Activated CD4-positive, alpha-beta T cell treated with anti-CD3 and anti-CD28 coated beads, Interleukin-2, amount 50 U/mL, for 4 hours (primary cell): ENCODE results near the gene HS2ST1.
"Not testable (repeated sequence)": the region's sequence is repeated elsewhere in the genome, so short reads cannot be mapped to it uniquely, and the experiment has no call there.

Source experiments
- DNase-seq, 2 experiments: peaks; one replicate each; pipeline ENCODE4 v3.0.0-alpha.2; 2020

HS2ST1 gene

DNA sequence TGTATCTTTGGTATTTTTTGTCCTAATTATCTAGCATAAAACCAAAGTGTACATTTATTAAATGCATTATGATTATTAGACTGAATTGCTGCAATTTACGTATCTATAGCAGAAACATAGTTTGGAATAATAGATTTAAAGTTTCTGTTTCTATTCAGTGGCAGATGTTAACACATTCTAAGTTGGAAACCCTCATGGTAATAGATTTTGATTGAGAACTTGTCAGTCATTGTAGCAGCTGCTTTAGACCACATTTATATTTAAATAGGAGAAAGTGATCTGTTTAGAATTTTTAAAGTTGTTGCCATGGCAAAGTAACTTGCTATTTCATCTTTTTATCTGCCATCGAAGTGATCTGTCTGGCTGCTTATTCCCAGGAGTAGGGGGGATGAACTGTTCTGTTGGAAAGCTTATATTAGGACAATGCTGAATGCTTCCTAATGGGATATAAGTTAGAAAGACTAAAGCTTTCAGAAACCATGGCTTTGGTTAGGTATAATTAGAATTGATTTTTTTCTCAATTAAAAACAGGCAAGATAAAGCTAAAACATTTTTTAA lies 61.6 kb downstream of the HS2ST1 start:
- no peak for DNase-seq

DNA sequence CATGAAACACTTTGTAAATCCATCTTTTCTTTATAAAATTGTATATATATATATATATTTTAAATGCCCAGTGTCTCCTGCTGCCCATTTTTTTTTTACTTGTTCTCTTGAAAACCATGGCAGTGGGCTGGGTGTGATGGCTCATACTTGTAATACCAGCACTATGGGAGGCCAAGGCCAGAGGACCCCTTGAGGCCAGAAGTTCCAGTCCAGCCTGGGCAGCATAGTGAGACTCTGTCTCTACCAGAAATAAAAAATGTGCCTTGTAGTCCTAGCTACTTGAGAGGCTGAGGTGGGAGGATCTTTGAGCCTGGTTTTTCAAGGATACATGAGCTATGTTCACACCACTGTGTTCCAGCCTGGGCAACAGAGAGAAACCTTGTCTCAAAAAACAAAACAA lies 62.2 kb downstream of the HS2ST1 start:
- DNase-seq: no peak

DNA sequence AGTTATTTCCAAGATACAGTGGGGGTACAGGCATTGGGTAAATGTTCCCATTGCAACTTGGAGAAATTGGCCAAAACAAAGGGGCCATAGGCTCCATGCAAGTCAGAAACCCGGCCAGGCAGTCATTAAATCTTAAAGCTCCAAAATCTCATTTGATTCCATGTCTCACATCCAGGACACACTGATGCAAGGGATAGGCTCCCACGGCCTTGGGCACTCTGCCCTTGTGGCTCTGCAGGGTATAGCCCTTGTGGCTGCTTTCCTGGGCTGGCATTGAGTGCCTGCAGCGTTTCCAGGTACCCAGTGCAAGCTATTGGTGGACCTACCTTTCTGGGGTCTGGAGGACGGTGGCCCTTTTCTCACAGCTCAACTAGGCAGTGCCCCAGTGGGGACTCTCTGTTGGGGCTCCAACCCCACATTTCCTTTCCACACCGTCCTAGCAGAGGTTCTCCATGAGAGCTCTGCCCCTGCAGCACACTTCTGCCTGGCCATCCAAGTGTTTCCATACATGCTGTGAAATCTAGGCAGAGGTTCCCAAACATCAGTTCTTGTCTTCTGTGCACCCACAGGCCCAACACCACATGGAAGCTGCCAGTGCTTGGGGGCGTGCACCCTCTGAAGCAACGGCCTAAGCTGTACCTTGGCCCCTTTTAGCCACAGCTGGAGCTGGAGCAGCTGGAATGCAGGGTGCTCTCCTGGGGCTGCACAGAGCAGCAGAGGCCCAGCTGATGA lies 67.2 kb downstream of the HS2ST1 start:
- DNase-seq: no peak

DNA sequence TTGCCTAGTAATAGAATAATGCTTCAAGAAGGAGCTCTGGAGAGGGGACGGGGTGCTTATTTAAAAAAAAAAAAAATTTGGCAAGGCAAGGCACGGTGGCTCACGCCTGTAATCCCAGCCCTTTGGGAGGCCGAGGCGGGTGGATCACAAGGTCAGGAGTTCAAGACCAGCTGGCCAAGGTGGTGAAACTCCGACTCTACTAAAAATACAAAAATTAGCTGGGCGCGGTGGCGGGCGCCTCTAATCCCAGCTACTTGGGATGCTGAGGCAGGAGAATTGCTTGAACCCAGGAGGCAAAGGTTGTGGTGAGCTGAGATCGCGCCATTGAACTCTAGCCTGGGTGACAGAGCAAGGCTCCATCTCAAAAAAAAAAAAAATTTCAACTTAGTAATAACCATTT lies 69.2 kb downstream of the HS2ST1 start:
- not testable (repeated sequence) for DNase-seq

DNA sequence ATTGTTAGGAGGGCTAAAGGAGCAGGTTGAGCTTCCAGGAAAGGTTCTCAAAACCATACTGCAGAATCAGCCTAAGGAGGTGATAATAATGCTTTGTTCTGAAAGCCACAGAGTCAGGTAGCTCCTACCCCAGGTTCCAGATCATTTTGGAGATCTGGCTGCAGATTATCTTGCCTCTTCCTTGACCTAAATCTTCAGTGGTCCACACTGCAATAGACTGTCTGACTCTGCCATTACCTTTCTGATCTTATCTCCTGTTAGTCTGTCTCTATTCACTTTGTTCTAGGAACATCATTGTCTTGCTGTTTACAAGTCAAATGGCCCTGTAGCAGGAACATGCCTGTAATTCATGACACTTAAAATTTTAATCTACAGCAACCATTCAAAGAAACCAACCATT lies 73.0 kb downstream of the HS2ST1 start:
- no peak for DNase-seq

DNA sequence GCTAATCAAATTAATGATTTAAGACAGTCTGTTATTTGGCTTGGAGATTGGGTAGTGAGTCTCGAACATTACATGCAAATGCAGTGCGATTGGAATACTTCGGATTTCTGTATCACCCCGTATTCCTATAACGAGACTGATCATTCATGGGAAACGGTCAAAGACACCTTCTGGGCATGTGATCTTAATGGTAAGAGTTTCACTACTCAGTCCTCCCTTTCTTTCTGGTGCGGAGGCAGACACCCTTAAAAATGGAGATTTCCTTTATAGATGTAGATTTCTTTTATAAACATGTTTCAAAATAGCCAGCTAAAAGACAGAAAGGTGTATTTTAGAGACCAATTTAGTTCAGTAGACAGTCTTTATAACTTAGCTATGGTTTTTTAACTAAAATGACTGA lies 74.4 kb downstream of the HS2ST1 start:
- no peak for DNase-seq

DNA sequence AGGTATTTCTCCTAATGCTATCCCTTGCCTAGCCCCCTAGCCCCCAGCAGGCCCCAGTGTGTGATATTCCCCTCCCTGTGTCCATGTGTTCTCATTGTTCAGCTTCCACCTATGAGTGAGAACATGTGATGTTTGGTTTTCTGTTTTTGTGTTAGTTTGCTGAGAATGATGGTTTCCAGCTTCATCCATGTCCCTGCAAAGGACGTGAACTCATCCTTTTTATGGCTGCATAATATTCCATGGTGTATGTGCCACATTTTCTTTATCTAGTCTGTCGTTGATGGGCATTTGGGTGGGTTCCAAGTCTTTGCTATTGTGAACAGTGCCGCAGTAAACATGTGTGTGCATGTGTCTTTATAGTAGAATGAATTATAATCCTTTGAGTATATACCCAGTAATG lies 75.3 kb downstream of the HS2ST1 start:
- not testable (repeated sequence) for DNase-seq

DNA sequence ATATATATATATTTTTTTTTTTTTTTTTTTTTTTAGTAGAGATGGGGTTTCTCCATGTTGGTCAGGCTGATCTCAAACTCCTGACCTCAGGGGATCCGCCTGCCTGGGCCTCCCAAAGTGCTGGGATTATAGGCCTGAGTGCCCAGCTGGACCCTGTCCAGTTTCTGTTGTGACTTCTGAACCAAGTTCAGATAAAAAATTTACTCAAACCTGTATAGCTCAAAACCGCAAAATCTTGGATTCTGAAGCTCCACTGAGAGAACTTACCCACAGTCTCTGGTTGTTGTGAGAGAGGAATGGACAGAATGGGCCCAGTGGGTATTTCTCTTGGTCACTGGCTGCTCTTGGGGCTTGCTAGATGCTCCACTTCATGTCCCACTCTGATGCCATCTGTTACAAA lies 76.4 kb downstream of the HS2ST1 start:
- no peak for DNase-seq

DNA sequence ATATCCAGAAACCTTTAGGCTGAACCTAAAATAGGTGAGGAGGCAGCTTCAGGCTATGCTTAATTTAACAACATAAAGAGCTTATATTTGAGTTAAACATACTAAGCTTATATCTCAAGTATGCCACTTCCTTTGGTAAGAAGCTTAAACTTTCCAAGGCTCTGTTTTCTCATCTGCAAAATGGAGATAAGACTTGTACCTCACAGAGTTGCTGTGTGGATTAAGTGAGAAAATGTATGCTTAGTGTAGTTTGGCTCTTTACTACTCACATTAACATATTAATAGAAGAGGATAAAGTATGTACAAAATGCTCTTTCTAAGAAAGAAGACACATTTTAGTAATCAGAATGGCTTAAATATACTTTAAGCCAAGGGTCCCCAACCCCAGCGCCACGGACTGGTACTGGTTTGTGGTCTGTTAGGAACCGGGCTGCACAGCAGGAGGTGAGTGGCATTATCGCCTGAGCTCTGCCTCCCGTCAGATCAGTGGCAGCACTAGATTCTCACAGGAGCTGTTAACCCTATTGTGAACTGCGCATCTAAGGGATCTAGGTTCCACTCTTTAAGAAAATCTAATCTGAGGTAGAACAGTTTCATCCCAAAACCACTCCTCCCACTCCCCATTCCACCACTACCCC lies 77.2 kb downstream of the HS2ST1 start:
- DNase-seq: no peak

DNA sequence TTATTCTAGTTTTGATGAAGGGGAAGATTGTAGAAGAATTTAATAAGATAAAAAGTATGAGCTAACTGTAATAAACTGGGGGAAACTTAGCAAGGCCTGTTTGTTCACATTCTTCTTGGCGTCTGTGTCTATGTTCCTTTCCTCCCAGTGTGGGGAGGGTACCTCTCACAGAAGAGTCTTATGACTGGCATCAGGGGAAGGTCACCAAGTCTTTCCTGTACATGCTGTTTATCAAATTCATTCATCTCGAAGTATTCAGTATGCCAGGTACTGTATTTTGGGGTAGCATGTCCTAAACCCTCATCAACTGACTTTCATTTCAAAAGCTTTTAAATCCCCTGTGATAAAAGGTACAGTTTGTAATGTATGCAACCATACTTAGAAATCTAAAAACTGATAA lies 78.4 kb downstream of the HS2ST1 start:
- no peak for DNase-seq

DNA sequence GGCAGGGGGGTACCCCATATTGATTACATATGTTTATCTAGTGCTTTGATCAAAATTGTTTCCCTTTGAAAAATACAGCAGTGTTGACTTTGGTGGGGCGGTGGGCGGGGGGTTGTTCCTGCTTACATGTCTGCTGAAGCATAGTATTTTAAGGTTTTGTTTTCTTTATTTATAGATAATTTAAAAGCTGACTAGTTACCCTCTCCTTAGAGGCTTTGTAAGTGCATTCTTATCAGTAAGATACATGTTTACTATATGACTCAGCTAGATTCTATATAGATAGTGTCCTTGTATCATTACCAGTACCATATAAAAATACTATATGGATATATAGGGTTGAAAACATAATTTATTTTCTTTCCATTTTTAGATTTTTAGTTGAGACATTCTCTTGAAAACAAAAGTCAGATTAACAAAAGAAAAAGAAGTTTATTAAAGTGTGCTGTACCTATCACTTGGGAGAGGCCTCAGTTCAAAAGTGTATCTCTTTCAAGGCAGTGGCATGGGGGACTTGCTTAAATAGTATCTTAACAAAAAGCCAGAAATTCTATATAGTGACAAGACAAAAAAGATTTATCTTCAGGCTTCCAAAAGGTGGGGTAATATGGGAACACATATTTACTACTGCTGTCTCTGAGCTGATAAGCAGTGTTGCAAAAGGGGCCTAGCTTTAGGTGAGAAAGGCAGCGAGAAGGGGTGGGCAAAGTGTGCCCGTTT lies 79.0 kb downstream of the HS2ST1 start:
- no peak for DNase-seq

DNA sequence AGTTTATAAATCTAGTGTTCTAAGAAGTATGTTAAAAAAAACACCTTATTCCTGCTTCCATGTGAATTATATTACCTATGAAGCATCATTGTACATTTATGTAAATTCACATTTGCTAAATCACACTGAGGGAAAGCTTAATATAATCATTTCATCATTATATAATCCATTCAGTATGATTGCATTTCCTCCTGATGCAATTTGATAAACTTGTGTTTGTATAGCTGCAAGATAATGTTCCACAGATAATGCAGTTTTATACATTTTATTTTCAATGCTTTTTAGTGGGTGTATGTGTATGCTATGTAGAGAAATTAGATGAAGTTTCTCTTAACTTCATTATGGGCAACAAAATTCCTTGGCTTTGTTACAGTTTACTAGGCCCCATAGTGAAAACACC lies 79.6 kb downstream of the HS2ST1 start:
- no peak for DNase-seq

DNA sequence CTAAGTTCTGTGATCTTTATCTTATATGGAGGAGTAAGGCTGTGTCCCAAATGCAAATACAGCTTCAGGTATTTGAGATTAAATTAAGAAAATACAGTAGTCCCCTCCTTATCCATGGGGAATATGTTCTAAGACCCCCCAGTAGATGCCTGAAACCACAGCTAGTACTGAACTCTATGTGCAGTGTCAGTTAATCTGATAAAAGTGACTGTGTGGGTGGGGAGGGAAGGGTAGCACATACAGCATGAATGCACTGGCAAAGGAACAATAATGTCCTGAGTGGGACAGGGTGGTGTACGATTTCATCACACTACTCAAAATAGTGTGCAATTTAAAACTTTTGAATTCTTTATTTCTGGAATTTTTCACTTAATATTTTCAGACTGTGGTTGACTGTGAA lies 83.1 kb downstream of the HS2ST1 start:
- DNase-seq: no peak

DNA sequence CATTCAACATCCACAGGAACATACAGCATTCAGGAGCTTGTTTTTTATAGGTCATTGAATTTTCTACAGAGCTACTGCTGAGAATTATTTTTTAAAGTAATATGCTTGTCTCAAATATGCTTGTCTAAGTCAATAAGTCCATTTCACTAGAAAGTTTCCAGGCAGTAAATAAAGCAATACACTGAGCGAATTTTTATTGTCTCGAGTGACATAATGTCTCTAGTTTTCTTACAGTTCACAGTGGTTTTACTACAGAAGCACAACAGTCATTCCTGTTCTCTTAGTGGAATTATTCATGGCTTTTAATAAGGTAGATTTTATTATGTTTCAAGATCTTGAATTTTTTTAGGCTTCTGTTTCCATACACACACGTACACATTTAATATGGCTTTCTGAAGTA lies 83.8 kb downstream of the HS2ST1 start:
- DNase-seq: no peak

DNA sequence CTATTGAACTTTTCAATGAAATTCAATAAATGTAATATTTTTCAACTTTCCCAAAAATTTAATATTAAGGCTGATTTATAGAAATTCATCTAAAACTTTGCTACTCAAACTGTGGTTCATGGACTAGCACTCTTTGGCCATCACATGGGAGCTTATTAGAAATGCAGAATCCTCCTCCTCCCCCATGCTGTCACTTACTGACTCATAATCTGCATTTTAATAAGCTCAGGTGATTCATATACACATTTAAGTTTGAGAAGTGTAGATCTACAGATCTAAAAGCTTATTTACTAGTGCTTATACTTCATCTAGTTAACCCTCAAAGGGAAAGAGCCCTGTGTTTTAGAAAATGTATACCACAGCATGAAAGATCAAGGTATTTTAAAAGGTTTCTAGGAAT lies 84.3 kb downstream of the HS2ST1 start:
- no peak for DNase-seq

DNA sequence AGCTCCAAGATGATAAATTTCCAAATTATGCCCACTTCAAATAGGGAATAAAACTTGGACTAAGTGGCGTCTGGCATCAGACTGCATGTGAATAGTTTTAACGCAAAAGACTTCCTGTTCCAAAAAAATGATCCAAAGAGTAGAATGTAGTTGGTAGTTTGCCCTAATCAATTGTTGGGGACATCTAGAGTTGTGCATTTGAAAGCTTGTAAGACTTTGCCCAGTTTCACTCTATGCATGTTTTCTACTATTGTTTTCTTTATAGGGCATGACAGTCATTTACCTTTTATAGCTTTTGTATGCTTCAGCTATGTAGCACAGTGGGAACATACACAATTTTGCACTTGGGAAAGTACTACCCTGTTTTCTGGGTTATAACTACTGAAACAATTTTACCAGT lies 86.0 kb downstream of the HS2ST1 start:
- no peak for DNase-seq

DNA sequence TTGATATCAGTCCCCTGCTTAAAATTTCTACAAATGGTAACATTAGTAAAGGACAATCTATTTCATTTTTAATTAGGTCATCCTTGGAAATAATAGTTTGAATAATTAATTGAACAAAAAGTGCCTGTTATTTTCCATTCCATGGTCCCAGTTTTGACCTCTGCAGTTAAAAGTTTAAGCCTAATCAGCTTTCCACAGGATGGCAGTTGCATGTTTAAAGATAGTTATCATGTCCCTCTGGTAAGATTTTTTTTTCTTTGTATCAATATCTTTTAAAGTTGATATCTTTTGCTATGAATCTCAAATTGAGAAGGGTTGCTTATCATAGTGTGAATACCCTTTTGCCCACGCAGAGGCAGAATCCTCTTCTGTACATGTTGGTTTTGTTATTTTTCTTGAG lies 90.4 kb downstream of the HS2ST1 start:
- DNase-seq: no peak

DNA sequence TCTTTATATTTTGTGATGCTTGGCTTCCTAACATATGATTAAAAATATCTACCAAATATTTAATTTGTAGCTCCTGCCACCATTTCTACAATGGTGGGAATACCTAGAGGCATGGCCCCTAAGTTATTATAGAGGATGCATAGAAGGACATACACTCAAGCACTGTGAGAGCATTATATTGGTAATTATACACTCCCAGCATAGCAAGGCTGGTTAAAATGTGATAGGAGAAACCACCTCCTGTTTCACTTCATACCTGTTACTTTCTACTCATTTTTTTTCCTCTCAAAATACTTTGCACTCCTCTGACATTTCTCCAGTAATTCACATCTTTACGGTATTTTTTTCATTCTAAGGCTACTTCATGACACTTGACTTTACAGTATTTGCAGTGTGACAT lies 92.9 kb downstream of the HS2ST1 start:
- no peak for DNase-seq

DNA sequence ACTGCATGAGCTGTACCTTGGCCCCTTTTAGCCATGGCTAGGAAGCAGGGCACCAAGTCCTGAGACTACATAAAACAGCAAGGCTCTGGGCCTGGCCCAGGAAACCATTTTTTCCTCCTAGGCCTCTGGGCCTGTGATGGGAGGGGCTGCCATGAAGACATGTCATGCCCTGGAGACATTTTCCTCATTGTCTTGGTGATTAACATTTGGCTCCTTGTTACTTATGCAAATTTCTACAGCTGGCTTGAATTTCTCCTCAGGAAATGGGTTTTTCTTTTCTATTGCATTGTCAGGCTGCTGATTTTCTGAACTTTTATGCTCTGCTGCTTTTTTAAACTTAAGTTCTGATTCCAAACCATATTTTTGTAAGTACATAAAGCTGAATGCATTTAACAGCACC lies 99.0 kb downstream of the HS2ST1 start:
- not testable (repeated sequence) for DNase-seq

DNA sequence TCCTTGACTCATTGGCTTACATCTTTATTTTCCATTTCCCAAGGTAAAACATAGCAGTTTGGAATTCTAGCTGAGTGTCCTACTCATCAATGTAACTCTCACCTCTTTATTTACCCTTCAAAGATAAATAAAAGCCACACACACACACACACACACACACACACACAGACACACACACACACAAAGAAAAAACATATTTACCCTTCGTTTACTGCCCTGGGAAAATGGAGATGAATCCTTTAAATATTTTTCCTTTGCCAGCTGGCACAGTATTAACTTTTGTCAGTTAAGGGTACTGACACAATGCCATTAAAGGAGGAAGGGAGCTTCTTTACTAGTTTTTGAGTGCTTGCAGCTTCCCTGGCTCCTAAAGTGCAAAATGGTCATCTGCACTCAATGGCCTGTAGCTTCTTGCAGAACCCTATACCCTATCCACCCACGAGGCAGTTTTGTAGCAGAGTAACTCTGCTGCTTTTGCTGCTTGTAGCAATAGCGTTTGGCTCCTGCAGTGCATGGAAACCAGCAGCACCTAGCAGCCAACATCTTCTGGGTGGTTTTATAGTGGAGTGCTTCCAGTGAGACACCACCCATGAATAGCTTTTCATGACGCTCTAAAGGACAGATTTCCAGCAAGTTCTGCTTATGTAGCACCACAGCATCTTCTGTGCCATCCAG lies 103.7 kb downstream of the HS2ST1 start:
- DNase-seq: no peak

DNA sequence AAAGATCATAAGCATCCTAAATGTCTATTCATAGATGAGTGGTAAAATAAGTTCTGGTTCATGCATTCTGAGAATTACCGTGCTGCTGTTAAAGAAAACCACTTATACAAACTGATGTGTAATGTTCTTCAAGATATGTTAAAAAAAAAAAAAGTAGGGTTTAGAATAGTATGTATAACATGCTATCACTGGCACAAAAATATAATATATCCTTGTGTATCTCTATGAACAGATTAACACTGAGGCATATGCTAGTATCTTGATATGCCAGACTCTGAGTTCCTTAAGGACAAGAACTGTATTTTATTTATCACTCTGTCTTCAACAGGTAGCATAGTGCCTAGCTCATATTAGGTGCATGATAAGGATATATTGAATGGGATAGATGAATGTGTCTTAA lies 108.9 kb downstream of the HS2ST1 start:
- DNase-seq: no peak

DNA sequence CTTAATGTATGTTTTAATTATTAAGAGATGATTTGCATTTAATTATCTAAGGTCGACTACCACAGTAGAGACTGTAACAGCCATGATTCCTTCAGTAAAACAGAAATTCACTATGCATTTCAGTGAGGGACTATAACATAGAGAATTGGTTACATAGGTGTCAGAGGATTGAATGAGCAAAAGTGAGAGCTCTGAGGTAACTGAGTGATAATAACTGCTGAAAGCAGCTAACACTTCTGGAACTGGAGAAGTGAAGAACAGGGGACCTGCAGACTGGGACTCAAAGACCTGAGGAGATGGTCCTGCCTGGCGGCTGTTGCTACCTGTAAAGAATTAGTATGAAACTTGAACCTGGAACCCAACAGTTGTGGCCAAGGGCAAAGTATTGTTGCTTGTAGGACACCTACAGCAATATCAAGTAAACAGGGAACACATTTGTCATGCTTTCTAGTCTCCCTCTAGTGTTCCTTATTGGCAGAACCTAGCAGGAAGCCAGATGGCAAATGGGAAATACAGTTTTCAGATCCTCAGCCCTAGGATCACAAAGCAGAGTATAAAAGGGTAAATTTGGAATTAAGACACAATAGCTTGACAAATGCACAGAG lies 110.6 kb downstream of the HS2ST1 start:
- DNase-seq: no peak

DNA sequence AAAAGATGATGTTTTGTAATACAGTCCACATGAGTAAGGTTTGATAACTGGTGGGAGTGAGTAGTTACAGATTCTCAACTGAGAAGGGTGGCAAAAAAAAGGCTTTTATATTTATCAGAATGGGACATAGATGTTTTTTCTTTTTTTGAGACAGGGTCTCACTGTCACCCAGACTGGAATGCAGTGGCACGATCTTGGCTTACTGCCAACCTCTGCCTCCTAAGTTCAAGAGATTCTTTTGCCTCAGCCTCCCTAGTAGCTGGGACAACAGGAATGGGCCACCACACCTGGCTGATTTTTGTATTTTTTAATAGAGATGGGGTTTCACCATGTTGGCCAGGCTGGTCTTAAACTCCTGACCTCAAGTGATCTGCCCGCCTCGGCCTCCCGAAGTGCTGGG lies 113.1 kb downstream of the HS2ST1 start:
- DNase-seq: not testable (repeated sequence)
